Panc1 (cell line): ENCODE results near the gene HDLBP. TPM values are rescaled to one million over a fixed set of nuclear protein-coding genes. Genes with fewer than 3 reads are reported as not detected.

Experiments
- ATAC-seq: fragments of 200-7000 bp; cut with Tn5 transposase; 2 replicates; pipeline ENCODE4 v1.9.1; 2020; ENCODE audit warnings: mild to moderate bottlenecking, moderate library complexity
- BruUV-seq: library from RNA; stranded (reverse); fragments of 400-500 nt; replicated peaks from 2 replicates; lab custom pipeline; 2021; lab: Mats Ljungman, UMichigan
- CTCF ChIA-PET: fragments of 300-600 bp; sonication (Branson Sonifier 250); formaldehyde crosslinking; loops from one replicate; lab custom pipeline; 2022; ENCODE audit warnings: antibody characterized with exemption; lab: Charles Lee
- POLR2A ChIA-PET: fragments of 300-600 bp; sonication (Branson Sonifier 250); formaldehyde crosslinking; loops from one replicate; lab custom pipeline; 2022; ENCODE audit warnings: antibody characterized with exemption; lab: Charles Lee
- DNase-seq: peaks from one replicate; pipeline ENCODE4 v3.0.0-alpha.2; 2010; ENCODE audit warnings: low read depth, low spot score
- H3K27ac ChIP-seq: 2 replicates; pipeline ENCODE4 v1.5.1; 2011; ENCODE audit warnings: mild to moderate bottlenecking, low read length, inconsistent platforms
- H3K27me3 ChIP-seq: fragments of 200-500 bp; sonication (Bioruptor generic); 2 replicates; pipeline ENCODE4 v1.6.0; 2014; ENCODE audit warnings: low read length, inconsistent platforms; ENCODE audit not compliant: control insufficient read depth, insufficient read depth
- H3K36me3 ChIP-seq: fragments of 200-500 bp; sonication (Bioruptor generic); 2 replicates; pipeline ENCODE4 v1.5.1; 2014; ENCODE audit warnings: inconsistent platforms, mild to moderate bottlenecking, low read length, moderate library complexity; ENCODE audit not compliant: control insufficient read depth, insufficient read depth
- H3K4me1 ChIP-seq: 2 replicates; pipeline ENCODE4 v1.5.1; 2011; ENCODE audit warnings: inconsistent platforms, mild to moderate bottlenecking, low read length, moderate library complexity; ENCODE audit not compliant: control insufficient read depth, insufficient read depth
- H3K4me3 ChIP-seq, 2 experiments: 2 replicates each; pipeline ENCODE4 v1.5.1; 2011 to 2012; ENCODE audit warnings: low read depth in 2 of 2, low read length in 2 of 2, mild to moderate bottlenecking in 2 of 2, inconsistent platforms in 1 of 2, moderate library complexity in 1 of 2
- H3K9me3 ChIP-seq: fragments of 200-500 bp; sonication (Bioruptor generic); 2 replicates; pipeline ENCODE4 v1.5.1; 2014; ENCODE audit warnings: low read depth, mild to moderate bottlenecking, inconsistent platforms, low read length, moderate library complexity; ENCODE audit not compliant: control insufficient read depth, insufficient read depth
- POLR2AphosphoS5 ChIP-seq: IDR thresholded peaks from 2 replicates; pipeline ENCODE4 v1.6.1; 2012; ENCODE audit warnings: mild to moderate bottlenecking, low read depth, low read length, moderate library complexity
- REST ChIP-seq, 2 experiments: IDR thresholded peaks; 2 replicates each; pipeline ENCODE4 v1.6.1; 2011 to 2012; ENCODE audit warnings: low read depth in 2 of 2, control low read depth in 1 of 2, low read length in 1 of 2, mild to moderate bottlenecking in 1 of 2, moderate library complexity in 1 of 2; ENCODE audit not compliant: insufficient read depth in 1 of 2
- SIN3A ChIP-seq: IDR thresholded peaks from 2 replicates; pipeline ENCODE4 v1.6.1; 2012; ENCODE audit warnings: low read depth, mild to moderate bottlenecking, low read length, moderate library complexity, borderline replicate concordance; ENCODE audit not compliant: insufficient read depth
- TCF7L2 ChIP-seq: IDR thresholded peaks from 2 replicates; pipeline ENCODE4 v1.6.1; 2011; ENCODE audit warnings: mild to moderate bottlenecking, low read depth, low read length, inconsistent platforms
- in situ Hi-C: cut with HindIII; loops from 2 replicates; pipeline ENCODE4 v1.10.0; 2016; ENCODE audit warnings: low sequenced_read_pairs, low pct_unique_long_range_greater_than_20kb
- intact Hi-C: fragments of 100-400 bp; cut with micrococcal nuclease; formaldehyde crosslinking; loops from one replicate; pipeline ENCODE4 v1.10.0; 2022; ENCODE audit not compliant: unreplicated experiment
- total RNA-seq: library from RNA; stranded (reverse); gene quantifications from one replicate; pipeline ENCODE4 v1.2.1, GENCODE V29; 2021; ENCODE audit not compliant: unreplicated experiment
- TF ChIP-seq, protein P1 (sequence below): fragments of 450-650 bp; IDR thresholded peaks from 2 replicates; pipeline ENCODE4 v1.5.1; 2017; ENCODE audit warnings: mild to moderate bottlenecking

Gene HDLBP
- total RNA-seq, 1 experiment from 2014 or later: 656 TPM

- intact Hi-C loops: no loop called here
- in situ Hi-C loops: no loop called here
- Histone ChIP-seq H3K27ac (no peak overlapping the region), H3K27me3 (no peaks in the 10 kb centered on the region), H3K4me1 (no peaks in the 10 kb centered on the region), H3K4me3 (no peak overlapping the region), H3K36me3 (peaks cover 27% of the 10 kb centered on the region), H3K9me3 (no peaks in the 10 kb centered on the region)
- TF ChIP-seq REST (IDR thresholded peaks at IDR 0.05; ENCODE audit: insufficient read depth in 1 of 2, low read depth in 2 of 2, low read length in 1 of 2) (no peak), POLR2AphosphoS5 (no peak), SIN3A (no peak)
- ChIA-PET CTCF (no interaction called here), POLR2A (no interaction called here)
- no TSS peak for BruUV-seq
- ATAC-seq (no peak), DNase-seq (no peak)
These were observed 60.5 kb downstream of the HDLBP start for GRCh38 chr2:241254904-241255351.

GRCh38 chr2:241252778-241253475, 62.5 kb downstream of the HDLBP start:
- Histone ChIP-seq H3K36me3 (peaks cover 31% of the 10 kb centered on the region), H3K27ac (no peak overlapping the region), H3K9me3 (no peaks in the 10 kb centered on the region), H3K4me3 (no peak overlapping the region), H3K27me3 (no peaks in the 10 kb centered on the region), H3K4me1 (no peaks in the 10 kb centered on the region)
- intact Hi-C loops (no loop called here), in situ Hi-C loops (no loop called here)
- ChIA-PET POLR2A (no interaction called here), CTCF (no interaction called here)
- no peak for ATAC-seq
- no peak for TF ChIP-seq POLR2AphosphoS5
- TF ChIP-seq REST (IDR thresholded peaks at IDR 0.05; ENCODE audit: insufficient read depth in 1 of 2, low read depth in 2 of 2, low read length in 1 of 2): no peak
- no peak for TF ChIP-seq TCF7L2
- no peak for TF ChIP-seq SIN3A
- TF ChIP-seq, protein P1, sequence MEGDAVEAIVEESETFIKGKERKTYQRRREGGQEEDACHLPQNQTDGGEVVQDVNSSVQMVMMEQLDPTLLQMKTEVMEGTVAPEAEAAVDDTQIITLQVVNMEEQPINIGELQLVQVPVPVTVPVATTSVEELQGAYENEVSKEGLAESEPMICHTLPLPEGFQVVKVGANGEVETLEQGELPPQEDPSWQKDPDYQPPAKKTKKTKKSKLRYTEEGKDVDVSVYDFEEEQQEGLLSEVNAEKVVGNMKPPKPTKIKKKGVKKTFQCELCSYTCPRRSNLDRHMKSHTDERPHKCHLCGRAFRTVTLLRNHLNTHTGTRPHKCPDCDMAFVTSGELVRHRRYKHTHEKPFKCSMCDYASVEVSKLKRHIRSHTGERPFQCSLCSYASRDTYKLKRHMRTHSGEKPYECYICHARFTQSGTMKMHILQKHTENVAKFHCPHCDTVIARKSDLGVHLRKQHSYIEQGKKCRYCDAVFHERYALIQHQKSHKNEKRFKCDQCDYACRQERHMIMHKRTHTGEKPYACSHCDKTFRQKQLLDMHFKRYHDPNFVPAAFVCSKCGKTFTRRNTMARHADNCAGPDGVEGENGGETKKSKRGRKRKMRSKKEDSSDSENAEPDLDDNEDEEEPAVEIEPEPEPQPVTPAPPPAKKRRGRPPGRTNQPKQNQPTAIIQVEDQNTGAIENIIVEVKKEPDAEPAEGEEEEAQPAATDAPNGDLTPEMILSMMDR: no peak
- BruUV-seq: no TSS peak
- DNase-seq: no peak
